ENCODE measurements around the gene SCAMP2.
A peak's percentile ranks its signal among the peaks of the same experiment; 100 is the strongest.
"Not testable (repeated sequence)": the region's sequence is repeated elsewhere in the genome, so short reads cannot be mapped to it uniquely, and the experiment has no call there.

Gene SCAMP2, protein sequence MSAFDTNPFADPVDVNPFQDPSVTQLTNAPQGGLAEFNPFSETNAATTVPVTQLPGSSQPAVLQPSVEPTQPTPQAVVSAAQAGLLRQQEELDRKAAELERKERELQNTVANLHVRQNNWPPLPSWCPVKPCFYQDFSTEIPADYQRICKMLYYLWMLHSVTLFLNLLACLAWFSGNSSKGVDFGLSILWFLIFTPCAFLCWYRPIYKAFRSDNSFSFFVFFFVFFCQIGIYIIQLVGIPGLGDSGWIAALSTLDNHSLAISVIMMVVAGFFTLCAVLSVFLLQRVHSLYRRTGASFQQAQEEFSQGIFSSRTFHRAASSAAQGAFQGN

DNA sequence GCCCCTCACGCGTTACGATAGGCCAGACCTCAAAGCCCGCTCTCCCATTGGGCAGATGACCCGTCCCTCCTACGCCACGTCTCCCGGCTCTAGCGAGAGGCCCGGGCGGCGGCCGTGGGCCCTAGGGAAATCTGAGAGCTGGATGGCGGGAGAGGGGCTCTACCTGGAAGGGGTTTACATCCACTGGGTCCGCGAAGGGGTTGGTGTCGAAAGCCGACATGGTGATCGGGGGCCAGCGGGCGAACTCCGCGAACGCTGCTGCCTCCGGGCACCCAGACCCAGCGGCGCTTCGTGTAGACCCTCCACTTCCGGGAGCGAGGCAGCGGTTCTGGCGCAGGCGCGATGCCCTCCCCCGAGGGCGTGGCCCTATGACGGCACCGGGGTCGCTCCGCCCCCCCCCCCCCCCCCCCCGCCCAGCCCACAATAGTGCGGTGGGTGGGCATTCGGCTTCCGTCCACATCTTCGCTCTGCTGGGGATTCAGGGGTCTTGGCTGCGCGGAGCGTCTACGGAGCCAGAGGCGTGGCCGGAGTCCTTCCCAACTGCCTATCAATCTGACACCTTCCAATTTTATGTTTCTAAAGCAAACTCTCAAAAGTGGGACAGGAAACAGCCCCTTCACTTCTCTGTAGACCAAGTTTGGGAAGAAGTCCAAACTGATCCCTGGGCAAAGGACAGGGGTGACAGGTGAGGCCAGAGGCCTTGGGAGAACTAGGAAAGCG is at the start of gene SCAMP2:
SCAMP2 (minus strand) TSS at position 330 of the 720 bp plus-strand sequence; CDS start at position 220, 110 bp downstream.
- peak; percentile 78 to 82 for DNase-seq (ENCODE audit: low read depth in 2 of 2)

DNA sequence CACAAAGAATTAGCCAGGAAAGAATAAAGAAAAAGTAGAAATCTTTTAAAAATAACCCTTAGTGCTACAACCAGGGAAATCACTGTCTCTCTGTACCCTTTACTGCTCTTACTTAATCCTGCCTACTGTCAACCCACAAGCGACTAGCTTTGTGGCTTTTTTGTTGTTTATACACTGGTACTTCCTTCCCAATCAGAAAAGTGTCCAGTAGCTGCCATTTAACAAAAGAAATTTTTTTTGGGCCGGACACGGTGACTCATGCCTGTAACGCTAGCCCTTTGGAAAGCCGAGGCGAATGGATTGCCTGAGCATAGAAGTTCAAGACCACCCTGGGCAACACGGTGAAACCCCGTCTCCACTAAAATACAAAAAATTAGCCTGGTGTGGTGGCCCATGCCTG is 47.3 kb upstream of the SCAMP2 start:
- DNase-seq (ENCODE audit: low read depth in 2 of 2), result no peak

DNA sequence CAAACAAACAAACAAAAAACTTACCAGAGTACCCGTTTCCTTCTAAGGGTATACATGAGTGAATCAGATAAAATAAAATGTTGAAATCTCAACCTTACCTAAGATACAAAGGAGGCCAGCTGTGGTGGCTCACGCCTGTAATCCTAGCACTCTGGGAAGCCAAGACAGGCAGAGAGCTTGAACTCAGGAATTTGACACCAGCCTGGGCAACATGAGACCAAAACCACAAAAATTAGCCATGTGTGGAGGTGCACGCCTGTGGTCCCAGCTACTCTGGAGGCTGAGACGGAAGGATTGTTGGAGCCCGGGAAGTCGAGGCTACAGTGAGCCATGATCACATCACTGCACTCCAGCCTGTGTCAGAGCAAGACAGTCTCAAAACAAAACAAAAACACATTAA is 44.5 kb upstream of the SCAMP2 start:
- DNase-seq (ENCODE audit: low read depth in 2 of 2), result no peak

DNA sequence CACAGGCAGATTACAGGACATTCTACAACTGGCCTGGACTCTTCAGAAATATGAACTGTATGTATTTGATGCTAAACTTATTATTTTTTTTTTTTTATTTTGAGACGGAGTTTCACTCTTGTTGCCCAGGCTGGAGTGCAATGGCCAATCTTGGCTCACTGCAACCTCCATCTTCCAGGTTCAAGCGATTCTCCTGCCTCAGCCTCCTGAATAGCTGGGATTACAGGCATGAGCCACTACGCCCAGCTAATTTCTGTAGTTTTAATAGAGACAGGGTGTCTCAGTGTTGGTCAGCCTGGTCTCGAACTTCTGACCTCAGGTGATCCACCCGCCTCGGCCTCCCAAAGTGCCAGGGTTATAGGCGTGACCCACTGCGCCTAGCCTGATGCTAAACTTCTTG is 40.6 kb upstream of the SCAMP2 start:
- DNase-seq (ENCODE audit: low read depth in 2 of 2), result not testable (repeated sequence)

DNA sequence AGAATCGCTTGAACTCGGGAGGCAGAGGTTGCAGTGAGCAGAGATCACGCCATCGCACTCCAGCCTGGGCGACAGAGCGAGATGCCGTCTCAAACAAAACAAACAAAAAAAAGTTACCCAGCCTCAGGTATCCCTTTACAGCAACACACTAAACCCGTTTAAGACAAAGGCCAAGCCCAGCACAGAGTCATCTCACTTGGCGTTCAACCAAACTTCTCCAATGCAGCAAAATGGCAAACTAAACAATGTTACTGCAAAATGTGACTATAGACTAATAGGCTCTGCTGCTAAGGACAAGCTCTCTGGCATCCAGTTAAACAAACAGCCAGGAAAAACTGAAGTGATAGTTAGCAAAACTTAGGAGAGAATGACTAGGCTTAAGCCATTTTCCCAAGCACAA is 39.9 kb upstream of the SCAMP2 start:
- DNase-seq (ENCODE audit: low read depth in 2 of 2), result no peak

DNA sequence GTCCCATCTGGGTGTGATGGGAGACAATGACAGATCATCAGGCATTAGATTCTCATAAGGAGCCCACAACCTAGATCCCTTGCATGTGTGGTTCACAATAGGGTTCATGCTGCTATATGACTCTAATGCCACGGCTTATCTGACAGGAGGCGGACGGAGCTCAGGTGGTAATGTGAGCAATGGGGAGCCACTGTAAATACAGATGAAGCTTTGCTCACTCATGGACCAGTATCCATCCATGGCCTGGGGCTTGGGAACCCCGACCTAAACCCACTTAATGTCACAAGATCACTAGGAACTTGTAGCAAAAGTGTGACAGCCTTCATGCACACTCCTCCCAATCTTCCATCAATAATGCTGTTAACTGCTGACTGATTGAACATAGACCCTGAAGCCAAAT is 35.5 kb upstream of the SCAMP2 start:
- no peak for DNase-seq (ENCODE audit: low read depth in 2 of 2)

DNA sequence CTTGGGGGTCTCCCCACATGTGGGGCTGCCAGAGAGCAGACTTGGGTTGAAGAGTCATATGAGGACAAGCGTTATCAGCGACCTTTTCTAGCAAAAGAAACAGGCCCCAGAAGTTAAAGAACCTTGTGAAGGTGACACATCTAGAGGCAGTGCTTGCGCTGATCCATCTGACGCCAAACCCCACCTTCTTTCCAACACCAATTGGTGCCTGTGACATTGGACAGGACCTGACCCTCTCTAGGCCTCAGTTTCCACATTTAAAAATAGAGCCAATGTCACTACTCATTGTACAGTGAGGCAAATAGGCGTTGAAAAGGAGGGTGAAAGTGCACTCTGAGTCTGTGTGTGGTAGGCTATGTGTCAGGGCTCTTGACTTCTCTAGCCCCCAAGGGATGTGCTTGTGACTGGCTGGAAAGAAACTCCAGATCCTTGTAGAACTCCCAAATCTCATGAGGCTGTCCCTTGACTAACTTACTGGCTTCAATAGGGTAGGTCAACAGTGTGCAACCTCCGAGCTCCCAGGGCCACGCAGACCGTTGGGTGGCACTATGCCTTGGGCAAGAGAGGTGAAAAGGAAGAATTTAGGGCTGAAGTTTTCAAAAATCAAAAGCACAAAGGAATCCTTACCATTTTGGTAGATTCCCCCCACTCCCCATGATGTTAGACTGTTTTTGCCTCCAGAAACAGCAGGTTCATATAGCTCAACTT is 34.2 kb upstream of the SCAMP2 start:
- DNase-seq (ENCODE audit: low read depth in 2 of 2), result no peak

DNA sequence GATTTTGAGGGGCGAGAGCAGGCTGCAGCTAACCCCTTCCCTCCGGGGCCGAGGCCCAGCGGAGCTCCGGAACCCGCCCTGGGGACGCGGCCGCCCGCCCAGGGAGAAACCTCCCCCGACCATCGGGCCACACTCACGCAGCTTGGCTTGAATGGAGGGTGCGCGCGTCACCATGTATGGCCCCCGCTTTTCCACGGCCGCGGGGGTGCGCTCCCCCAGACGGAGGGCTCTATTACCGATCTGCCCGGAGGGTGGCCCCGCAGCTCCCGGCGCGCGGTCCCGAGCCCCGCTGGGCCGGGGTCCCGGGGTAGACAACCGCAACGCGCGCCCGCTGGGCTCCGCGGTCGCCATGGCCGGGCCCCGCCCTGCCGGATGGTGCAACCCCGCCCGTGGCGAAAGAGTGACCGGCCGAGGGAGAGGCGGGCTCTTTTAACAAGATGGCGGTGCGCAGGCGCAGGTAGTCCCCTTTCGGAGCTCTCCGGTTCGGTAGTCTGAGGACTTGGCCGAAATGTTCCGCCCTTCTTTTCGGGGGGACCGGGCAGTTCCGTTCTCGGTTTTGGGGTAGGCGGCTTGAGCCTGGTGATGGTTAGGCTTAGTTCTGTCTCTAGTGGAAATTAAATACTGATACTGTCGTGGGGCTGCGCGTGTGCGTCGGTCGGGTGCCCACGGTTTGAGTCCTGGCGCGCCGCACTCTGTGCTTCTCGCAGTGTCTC is 33.4 kb upstream of the SCAMP2 start, which contains the start of gene FAM219B:
FAM219B (minus strand) TSS at position 402 of the 713 bp plus-strand sequence; CDS start at position 351, 51 bp downstream.
- peak; percentile 59 to 74 for DNase-seq (ENCODE audit: low read depth in 2 of 2)

DNA sequence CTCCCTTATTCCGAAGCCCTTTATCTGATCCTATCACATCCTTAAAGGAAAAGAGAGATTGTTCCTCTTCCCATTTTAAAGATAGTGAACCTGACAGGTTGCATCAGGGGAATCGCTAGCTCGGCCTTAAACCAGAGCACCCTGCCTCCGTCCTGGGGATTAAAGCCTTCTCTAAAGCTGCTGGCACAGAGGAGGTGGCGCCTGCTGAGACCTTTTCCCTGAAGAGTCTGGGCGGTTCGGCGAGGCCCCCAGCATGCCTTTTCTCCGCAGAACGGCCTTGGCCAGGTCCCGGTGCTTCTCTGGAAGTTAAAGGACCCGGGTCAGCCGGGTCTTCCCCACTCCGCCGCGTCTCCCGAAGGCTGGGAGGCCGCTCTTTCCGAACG is 32.9 kb upstream of the SCAMP2 start:
- no peak for DNase-seq (ENCODE audit: low read depth in 2 of 2)

DNA sequence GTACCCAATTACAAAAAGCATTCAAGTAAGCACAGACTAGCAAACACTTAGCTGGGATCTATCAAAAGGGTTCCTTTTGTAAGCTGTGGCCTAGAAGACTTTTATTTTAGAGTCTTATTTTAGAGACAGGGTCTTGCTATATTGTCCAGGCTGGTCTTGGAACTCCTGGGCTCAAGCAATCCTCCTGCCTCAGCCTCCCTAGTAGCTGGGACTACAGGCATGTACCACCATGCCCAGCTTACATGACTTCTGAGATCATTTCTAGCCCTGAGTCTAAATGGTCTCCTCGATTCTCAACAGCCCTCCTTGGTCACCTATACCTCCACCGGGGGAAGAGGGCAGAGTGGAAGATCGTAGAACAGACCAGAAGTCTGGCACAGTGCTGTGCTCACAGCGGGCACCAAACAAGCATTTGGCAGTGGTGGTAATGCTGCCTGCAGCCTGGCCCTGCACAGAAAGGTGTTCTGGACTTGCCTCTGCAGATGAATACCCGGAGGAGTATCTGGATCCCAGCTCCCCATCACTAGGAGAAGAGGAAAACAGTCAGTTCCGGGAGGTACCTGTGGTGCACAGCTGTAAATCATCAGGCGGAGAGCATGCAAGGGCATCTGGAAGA is 31.1 kb upstream of the SCAMP2 start:
- no peak for DNase-seq (ENCODE audit: low read depth in 2 of 2)

DNA sequence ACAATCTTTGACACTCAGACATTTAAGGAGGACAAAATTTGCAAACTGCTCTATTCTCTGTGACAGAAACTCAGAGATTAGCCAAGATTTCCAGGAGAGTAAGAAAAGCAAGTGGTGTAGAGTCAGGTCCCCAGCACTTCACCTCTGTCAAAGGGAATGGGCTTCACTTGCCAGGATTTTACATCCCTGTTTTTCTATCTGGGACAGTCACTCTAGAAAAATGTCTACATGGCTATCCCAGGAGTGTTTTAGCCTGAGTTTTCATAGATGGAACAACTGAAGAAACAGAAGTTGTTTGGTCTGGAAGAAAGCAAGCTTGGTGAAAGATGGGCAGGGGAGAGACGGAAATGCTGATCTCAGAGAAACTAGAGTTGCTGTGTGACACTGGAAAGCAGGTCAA is 30.5 kb upstream of the SCAMP2 start:
- DNase-seq (ENCODE audit: low read depth in 2 of 2), result no peak

DNA sequence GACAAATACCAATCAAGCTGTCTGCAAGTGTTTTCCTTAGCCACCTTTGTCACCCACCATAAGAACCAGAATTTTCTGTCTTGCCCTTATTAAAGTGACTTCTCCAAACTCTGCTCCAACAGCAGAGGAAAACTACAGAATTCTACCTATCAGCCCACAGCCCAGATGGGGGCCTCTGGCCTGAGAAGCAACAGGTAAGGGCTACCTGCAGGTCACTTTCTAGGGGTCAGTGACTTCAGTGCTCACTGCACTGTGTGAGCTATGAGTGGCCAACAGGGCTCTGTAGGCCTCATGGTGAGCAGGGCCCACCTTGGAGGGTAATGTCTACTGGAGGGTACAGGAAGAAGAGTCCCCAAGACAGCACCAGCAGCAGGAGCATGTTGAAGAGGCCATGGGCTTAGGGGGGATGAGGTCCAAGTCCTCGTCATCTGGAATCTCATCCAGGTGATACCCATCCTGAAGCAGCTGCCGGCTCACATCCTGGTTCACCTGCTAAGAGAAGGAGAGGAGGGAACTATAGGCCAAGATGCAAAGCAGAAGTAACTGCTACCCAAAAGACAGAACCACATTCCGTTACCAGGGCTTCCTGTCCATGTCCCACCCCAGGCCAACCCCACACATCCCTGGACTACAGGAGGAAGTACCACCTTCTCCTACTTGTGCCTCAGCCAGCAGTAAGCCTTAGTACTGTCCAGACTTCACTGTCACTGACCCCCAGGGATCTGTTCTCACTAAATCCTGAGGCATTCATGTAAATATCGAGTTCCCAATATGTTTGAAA is 29.3 kb upstream of the SCAMP2 start:
- DNase-seq (ENCODE audit: low read depth in 2 of 2), result no peak

DNA sequence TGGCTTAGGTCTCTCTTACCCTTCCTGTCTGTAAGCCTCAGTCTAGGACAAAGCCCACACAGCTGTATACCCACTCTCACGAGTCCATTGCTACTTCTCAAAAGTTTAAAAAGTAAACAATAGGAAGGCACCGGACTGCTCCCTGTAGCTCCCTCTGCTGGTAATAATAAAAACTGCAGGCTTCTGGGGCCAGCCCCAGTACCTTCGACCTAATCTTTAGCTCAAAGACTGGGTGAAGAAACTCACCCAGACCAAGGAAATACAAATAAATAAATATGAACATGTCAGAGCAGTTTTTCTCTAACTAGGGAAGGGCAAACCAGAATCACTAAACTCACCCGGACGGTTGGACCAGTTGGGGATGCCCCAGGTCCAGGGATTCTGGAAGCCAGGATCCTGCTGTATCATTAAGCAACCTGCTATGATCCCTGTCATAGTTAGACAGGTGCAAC is 28.5 kb upstream of the SCAMP2 start:
- DNase-seq (ENCODE audit: low read depth in 2 of 2), result peak; percentile 45 to 47

DNA sequence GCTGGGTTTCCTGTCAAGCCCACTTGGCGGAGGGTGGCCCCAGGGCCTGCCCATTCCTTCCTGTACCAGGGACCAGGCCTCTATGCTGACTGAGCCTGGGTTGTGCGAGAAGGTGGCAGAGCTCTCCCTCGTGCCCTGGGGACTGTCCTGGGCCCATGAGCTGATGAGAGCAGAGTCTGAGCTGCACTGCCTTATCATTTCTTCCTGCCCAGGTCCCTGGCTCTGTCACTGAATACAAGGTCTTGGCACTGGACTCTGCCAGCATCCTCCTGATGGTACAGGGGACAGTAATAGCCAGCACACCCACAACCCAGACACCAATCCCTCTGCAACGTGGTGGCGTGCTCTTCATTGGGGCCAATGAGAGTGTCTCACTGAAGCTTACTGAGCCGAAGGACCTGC is 24.1 kb upstream of the SCAMP2 start:
- no peak for DNase-seq (ENCODE audit: low read depth in 2 of 2)

DNA sequence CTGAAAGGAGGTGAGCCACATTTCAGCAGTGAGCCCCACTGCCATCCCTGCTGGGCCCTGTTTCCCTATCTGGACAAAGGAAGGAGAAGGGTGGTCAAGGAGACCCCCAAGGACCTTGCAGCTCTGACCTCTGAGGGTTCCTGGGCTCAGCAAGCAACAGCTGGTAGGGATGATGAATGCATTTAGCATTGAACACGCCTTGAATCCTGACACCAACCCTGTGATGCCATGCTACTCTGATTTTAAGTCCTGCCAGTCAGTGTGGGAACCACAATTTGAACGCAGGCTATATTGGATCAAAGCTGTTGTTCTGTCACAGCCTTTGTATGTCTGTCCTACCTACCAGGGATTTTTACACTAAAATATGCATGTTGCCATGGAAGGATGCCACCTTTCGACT is 23.2 kb upstream of the SCAMP2 start:
- no peak for DNase-seq (ENCODE audit: low read depth in 2 of 2)

DNA sequence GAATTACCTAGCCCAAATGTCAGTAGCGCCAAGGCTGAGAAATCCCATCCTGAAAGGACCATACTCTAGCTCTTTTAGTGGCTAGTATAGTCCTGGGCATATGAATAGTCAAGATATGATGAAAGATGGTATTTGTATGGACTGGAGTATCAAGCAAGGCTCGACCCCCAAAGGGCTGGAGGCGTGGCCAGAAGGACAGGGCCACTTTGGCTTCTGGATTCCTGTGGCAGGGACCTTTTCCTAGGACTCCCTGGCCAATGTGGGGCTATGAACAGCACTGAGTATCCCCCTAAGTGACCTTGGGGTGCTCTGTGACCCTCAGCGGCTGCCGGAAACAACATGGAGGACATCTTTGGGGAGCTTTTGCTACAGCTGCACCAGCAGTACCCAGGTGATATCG is 22.7 kb upstream of the SCAMP2 start:
- no peak for DNase-seq (ENCODE audit: low read depth in 2 of 2)

DNA sequence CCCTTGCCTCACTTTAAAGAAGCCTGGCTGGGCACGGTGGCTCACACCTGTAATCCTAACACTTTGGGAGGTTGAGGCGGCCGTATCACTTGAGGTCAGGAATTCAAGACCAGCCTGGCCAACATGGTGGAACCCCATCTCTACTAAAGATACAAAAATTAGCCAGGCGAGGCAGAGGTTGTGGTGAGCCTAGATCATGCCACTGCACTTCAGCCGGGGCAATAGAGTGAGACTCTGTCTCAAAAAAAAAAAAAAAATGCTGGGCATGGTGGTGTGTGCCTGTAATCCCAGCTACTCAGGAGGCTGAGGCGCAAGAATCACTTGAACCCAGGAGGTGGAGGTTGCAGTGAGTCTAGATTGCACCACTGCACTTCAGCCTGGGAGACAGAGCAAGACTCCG is 21.2 kb upstream of the SCAMP2 start:
- DNase-seq (ENCODE audit: low read depth in 2 of 2), result not testable (repeated sequence)

DNA sequence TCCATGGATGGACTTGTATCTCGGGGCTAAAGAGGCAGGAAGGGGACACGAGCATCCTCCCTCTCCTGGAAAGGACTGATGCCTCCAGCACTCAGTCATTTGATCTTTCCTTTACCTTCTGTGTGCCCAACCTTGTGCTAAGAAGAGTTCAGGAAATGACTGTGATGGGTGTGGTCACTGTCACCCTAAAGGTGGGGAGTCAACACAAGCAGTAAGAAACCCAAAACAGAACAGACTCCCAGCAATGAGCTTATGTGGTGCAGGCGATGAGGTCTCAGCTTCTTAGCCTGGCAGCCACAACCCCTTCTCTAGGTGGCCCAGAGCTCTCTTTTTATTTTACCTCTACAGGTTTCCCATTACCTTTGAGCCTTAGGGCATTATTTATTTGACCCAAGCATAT is 20.5 kb upstream of the SCAMP2 start:
- DNase-seq (ENCODE audit: low read depth in 2 of 2), result no peak

DNA sequence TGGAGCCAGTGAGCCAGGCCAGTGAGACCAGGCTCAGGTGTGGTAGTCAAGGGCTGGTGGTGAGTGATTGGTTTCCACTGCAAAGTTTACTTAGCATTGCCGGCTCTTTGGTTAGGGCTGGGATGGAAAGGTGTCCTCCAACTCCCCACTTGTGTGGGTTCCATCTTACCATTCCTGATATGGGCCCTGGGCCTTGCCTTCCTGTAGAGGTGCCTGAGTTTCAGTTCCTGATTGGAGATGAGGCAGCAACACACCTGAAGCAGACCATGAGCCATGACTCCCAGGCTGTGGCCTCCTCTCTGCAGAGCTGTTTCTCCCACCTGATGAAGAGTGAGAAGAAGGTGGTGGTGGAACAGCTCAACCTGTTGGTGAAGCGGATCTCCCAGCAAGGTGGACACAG is 19.8 kb upstream of the SCAMP2 start:
- DNase-seq (ENCODE audit: low read depth in 2 of 2), result no peak

DNA sequence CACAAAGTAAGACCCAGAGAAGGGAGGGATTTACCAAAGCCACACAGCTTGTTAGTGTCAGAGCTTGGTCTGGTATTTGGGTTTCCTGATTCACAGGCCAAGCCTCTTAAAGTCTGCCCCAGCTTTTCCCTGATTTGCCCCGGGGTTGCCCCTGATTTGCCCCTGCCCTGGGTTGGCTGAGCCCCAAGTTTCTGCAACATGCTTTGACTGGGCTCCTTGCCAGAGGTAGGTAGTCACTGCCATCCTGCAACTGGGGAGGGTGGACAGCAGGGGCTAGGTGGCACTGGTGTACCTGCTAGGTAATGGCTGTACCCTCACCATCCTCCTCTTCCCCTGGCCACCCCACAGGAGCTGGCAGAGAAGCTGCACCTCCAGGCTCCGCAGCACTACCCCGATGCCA is 19.1 kb upstream of the SCAMP2 start:
- no peak for DNase-seq (ENCODE audit: low read depth in 2 of 2)

DNA sequence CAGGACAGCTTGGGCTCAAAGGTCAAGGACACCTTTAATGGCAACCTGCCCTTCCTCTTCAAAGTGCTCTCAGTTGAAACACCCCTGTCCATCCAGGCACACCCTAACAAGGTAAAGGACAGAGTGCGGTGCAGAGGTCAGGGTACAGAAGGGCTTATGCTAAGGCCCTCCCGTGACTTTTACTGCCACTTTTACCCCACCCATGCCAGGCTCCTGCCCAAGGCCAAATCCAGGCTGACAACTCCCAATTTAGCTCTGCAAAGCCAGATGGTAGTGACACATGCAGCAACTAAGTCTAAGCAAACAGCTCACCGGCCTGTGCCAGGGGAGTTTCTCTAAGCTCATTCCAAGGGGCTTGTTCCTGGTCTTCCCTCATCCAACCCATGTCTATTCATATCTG is 18.3 kb upstream of the SCAMP2 start:
- DNase-seq (ENCODE audit: low read depth in 2 of 2), result no peak

Measured in activated CD4-positive, alpha-beta T cell treated with anti-CD3 and anti-CD28 coated beads for 24 hours (primary cell).